Measurements from ENCODE around the gene SC5D. TPM values are rescaled to one million over a fixed set of nuclear protein-coding genes. Genes with fewer than 3 reads are reported as not detected.

The SC5D gene
- total RNA-seq, 1 donor from 2014 or later, result 57.7 TPM

- no peak for TF ChIP-seq CTCF (IDR thresholded peaks at IDR 0.05; ENCODE audit: partially characterized antibody, unreplicated experiment)
- no peaks in the 10 kb centered on the region for H3K9me3 Mint-ChIP-seq (ENCODE audit: unreplicated experiment)
- H3K36me3 Mint-ChIP-seq (ENCODE audit: unreplicated experiment), result no peaks in the 10 kb centered on the region
- H3K4me3 Mint-ChIP-seq (ENCODE audit: unreplicated experiment), result no peak overlapping the region
- no peak overlapping the region for H3K27ac Mint-ChIP-seq (ENCODE audit: unreplicated experiment)
- H3K4me1 Mint-ChIP-seq (ENCODE audit: low read depth, unreplicated experiment), result peaks cover 1% of the 10 kb centered on the region
- no peaks in the 10 kb centered on the region for H3K27me3 Mint-ChIP-seq (ENCODE audit: unreplicated experiment)
- no peak for DNase-seq
These were observed 19.9 kb downstream of the SC5D start for GRCh38 chr11:121312483-121312882.

GRCh38 chr11:121318848-121319834 is 26.6 kb downstream of the SC5D start:
- no peaks in the 10 kb centered on the region for H3K9me3 Mint-ChIP-seq (ENCODE audit: unreplicated experiment)
- no peak overlapping the region for H3K4me3 Mint-ChIP-seq (ENCODE audit: unreplicated experiment)
- H3K4me1 Mint-ChIP-seq (ENCODE audit: low read depth, unreplicated experiment), result peaks cover 3% of the 10 kb centered on the region
- H3K27me3 Mint-ChIP-seq (ENCODE audit: unreplicated experiment), result no peaks in the 10 kb centered on the region
- peak; percentile 71 for TF ChIP-seq CTCF (IDR thresholded peaks at IDR 0.05; ENCODE audit: partially characterized antibody, unreplicated experiment)
- H3K27ac Mint-ChIP-seq (ENCODE audit: unreplicated experiment), result no peak overlapping the region
- DNase-seq, result no peak
- no peaks in the 10 kb centered on the region for H3K36me3 Mint-ChIP-seq (ENCODE audit: unreplicated experiment)

GRCh38 chr11:121321614-121322243 is 29.2 kb downstream of the SC5D start:
- peaks cover 3% of the 10 kb centered on the region for H3K4me1 Mint-ChIP-seq (ENCODE audit: low read depth, unreplicated experiment)
- H3K36me3 Mint-ChIP-seq (ENCODE audit: unreplicated experiment), result no peaks in the 10 kb centered on the region
- no peak overlapping the region for H3K4me3 Mint-ChIP-seq (ENCODE audit: unreplicated experiment)
- no peaks in the 10 kb centered on the region for H3K9me3 Mint-ChIP-seq (ENCODE audit: unreplicated experiment)
- H3K27me3 Mint-ChIP-seq (ENCODE audit: unreplicated experiment), result no peaks in the 10 kb centered on the region
- no peak for TF ChIP-seq CTCF (IDR thresholded peaks at IDR 0.05; ENCODE audit: partially characterized antibody, unreplicated experiment)
- H3K27ac Mint-ChIP-seq (ENCODE audit: unreplicated experiment), result no peak overlapping the region
- DNase-seq, result no peak

GRCh38 chr11:121323046-121323607 is 30.6 kb downstream of the SC5D start:
- peaks cover 3% of the 10 kb centered on the region for H3K4me1 Mint-ChIP-seq (ENCODE audit: low read depth, unreplicated experiment)
- no peaks in the 10 kb centered on the region for H3K27me3 Mint-ChIP-seq (ENCODE audit: unreplicated experiment)
- no peaks in the 10 kb centered on the region for H3K9me3 Mint-ChIP-seq (ENCODE audit: unreplicated experiment)
- DNase-seq, result no peak
- no peak for TF ChIP-seq CTCF (IDR thresholded peaks at IDR 0.05; ENCODE audit: partially characterized antibody, unreplicated experiment)
- H3K27ac Mint-ChIP-seq (ENCODE audit: unreplicated experiment), result no peak overlapping the region
- no peak overlapping the region for H3K4me3 Mint-ChIP-seq (ENCODE audit: unreplicated experiment)
- no peaks in the 10 kb centered on the region for H3K36me3 Mint-ChIP-seq (ENCODE audit: unreplicated experiment)

Measured in glutamatergic neuron (in vitro differentiated cells).